Stimulated activated CD4-positive, alpha-beta T cell treated with anti-CD3 and anti-CD28 coated beads, Interleukin-12 subunit alpha, Interleukin-12 subunit beta, amount 100 ng/mL, for 24 hours (primary cell): Measurements from ENCODE around the gene DIAPH2.

Experiments used
- DNase-seq, 2 experiments: peaks; one replicate each; pipeline ENCODE4 v3.0.0-alpha.2; 2020; ENCODE audit warnings: low read depth in 2 of 2

Gene DIAPH2

DNA sequence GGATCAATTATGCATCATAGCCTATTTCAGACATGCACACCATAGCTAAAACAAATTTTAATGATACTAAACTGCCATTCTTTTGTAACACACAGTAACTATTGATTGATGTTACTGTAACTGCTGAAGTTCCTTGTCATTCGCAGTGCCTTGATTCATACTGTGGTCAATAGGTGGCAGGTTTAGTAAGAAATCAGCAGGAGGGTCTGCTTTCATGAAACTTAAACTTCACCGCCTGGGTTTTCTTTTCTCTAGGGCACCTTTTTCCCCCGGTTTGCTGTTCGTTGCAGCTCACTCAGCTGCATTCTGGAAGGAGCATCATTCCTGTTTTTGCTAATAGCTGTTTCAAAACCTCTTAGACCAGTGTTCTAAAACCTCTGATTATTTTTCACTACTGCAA is 287.2 kb downstream of the DIAPH2 start:
- DNase-seq: no peak

DNA sequence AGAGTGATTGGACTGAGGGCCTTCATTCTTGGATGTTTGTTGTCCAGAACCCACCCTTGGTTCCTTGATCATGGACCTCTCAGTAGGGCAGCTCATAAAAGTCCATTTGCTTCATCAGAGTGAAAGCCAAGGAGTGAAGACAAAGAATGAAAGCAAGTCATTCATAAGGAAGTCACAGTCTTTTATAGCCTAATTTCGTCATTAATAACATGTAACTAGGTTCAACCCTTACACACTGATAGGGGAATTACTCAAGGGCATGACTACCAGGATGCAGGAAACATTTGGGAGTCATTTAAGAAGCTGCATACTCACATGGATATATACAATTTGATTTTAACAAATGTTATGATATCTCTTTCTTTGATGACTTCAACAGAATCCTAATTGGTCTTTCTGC is 294.3 kb downstream of the DIAPH2 start:
- DNase-seq: no peak

DNA sequence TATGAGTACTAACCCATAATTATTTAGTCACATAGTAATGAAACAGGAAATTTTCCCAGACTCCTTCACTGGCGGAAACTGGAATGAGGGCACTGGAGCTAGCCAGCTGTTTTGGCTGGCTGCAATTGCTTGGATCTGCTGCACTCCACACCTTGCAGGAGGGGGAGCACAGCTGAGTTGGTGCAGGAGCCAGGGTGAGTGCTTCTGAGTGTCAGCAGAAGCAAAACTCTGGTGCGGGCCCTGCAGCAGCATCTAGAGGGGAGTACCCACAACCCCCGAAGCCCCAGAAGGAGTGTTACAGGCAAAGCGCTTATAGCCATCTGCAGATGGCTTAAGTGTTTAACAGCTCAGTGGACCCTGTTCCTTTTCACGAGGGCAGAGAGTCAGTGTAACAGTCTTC is 295.1 kb downstream of the DIAPH2 start:
- no peak for DNase-seq

DNA sequence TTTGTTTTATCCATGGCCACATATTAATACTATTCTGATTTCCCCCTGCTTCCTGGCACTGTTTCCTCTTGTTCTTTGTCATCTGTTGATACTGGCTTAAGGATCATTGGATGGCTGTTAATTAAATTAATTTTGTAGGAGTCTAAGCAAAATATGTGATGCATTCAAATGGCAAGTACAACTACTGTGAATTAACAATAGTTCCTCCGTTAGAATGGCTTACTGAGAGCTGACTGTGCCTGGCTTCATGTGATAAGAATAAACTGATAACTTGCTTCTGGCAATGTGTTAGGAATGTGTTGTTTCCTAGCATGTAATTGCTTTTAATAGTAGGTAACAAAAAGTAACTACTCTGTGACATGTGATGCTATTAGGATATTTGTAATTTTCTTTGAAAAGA is 297.5 kb downstream of the DIAPH2 start:
- no peak for DNase-seq

DNA sequence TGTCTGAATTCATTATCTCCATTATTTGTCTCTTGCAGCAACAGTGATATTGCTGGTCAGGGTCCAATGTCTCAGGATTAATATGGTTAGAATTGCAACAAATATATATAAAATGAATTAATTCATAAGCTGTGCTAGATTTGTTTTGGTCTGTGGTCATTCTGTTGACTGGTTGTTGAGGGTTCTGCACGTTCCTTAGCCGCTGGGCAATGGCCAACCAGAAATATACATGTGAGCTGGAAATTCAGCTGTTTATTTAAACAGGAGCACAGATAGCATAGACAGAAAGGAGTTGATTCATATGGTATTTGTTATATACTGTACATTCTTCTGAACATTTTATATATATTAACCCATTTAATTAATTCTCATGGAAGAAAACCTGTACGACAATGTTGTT is 299.9 kb downstream of the DIAPH2 start:
- no peak for DNase-seq

- no peak for DNase-seq
Measured at GRCh38 chrX:96985046-96985445, 300.4 kb downstream of the DIAPH2 start.

GRCh38 chrX:96987228-96987627 is 302.6 kb downstream of the DIAPH2 start:
- DNase-seq: no peak

- no peak for DNase-seq
Measured at GRCh38 chrX:96989830-96990571, 305.4 kb downstream of the DIAPH2 start.

DNA sequence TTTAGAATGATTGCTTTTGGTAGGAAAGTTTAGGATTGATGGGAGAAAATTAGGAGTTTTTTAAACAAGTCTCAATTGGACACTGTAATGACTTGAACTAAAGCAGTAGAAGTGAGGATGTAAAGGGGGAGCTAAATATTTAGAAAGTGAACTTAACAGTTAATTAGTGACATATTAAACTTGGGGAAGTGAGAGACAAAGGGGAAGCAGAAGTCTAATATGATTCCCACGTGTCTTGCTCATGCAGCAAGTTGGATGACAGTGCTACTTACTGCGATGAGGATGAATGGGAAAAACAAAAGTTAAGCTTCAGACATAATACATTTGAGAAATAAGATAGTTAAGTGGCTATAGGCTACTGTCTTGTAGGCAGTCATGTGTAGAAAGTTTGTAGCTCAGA is 309.5 kb downstream of the DIAPH2 start:
- no peak for DNase-seq

DNA sequence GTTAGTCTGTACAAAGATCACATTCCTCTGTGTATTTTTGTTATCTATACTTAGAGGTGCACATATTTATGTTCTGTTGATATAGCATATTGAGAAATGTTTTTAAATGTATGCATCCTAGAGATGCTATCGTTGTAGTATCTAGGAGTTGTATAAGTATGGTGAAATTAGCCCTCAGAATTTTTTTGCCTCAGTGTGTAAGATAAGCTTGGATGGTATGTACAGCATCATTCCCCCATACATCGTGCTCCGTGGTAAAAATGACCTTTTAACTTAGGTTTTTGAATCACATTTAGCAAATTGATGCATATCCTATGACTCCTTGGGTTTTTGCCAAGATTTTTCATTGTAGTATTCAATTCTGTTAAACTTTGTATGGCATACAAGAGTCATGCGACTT is 312.6 kb downstream of the DIAPH2 start:
- DNase-seq: no peak

DNA sequence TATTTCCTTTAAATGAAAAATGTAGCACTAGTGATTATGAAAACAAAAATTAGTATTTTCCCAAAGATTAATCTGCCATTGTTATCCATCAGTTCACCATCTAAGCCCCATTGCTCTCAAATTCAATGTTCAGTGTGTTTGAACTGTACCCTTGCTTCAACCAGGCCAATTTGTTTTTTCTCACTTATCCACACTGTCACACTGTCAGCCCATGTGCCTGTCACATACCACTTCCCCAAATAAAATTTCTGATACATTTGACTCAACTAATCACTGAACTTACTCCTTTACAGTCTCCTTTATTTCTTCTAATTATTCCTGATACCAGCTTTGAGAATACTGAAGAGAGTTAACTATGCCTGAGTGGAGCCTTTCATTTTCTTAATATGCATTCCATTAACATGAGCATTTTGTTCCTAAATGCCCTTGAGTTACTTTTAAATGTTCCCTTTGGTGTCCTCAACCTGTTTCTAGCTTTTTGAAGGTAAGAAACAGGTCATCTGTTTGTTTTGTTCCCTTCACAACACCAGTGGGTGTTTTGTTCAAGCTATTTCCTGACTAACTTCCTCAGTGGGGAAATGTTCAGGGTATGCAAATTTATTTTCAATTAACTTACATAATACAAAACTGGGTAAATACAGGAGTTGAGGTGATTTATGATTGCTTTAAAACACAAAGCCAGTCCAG is 316.2 kb downstream of the DIAPH2 start:
- no peak for DNase-seq

- no peak for DNase-seq
Measured at GRCh38 chrX:97006167-97006566, 321.5 kb downstream of the DIAPH2 start.

GRCh38 chrX:97009391-97009790 is 324.7 kb downstream of the DIAPH2 start:
- no peak for DNase-seq

GRCh38 chrX:97011540-97011939 is 326.9 kb downstream of the DIAPH2 start:
- DNase-seq: no peak

DNA sequence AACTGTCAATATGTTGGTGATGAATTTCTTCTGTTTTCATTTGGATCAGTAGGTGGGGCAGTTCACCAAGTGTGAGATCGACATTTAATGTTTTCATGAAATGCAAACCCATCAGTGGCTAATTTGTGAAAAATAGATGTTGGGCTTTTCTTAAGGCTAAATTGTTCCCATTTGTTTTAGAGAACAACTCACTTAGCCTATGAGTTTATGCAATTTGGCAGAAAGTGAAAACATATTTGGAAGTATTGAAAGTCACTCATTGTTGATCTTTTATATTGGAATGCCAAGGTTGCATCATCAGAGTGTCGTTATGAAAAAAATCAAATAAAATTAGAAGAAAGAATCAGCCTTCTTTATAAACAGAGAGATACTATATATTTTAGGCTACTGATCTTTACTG is 331.5 kb downstream of the DIAPH2 start:
- DNase-seq: no peak

- DNase-seq: no peak
Measured at GRCh38 chrX:97021680-97022079, 337.0 kb downstream of the DIAPH2 start.

- no peak for DNase-seq
Measured at GRCh38 chrX:97026406-97026805, 341.8 kb downstream of the DIAPH2 start.

- DNase-seq: no peak
Measured at GRCh38 chrX:97027384-97027922, 342.8 kb downstream of the DIAPH2 start.

DNA sequence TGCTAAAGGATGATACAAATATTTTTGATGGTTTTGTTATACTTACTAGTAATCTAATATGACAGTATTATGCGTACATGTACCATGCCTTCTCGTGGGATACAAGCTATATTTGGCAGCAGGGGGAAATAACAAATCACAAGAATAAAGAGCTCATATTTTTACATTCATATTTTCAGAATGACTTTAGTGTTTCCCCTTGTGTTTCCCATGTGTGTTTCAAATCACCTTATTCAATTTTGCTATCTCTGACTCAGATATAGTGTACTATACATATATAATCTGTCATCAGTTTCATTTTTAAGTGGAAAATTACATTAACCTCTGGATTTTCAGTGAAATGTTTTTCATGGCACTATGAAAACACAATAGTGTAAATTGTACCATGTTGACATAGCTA is 345.8 kb downstream of the DIAPH2 start:
- DNase-seq: no peak

DNA sequence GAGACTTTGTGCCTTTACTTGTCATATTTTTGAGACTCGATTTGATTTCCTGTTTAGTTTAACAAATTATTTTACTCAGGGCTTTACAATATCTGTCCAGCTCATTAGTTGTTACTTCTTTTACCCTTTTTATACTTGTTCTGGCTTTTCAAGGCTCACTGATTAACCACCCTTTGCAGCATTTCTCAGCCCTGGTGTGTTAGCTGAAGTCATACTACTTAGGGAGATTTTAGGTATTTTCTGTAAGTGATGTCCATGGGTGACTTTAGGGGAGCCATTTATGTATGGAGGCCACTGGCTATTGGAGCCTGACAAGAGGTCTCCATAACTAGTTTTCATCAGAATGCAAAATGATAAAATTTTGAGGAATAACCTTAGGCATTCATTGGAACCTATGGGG is 346.3 kb downstream of the DIAPH2 start:
- no peak for DNase-seq

GRCh38 chrX:97039363-97040029 is 354.9 kb downstream of the DIAPH2 start:
- DNase-seq: no peak

DNA sequence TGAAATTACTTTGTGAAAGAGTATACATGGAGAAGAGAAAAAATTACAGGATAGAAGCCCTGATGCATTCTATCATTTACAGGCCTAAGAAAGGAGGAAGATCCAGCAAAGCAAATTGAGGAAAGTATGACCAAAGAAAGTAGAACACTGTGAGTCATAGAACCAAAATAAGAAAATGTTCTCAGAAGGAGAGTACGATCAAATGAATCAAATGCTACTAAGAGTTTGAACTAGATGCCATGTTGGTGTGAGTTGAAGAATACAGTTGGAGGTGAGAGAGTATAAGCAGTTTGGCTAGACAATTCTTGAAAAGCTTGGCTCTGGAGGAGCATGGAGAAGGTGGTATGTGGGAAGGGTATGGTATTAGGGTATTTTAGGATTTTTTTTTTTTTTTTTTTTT is 360.8 kb downstream of the DIAPH2 start:
- DNase-seq: no peak

GRCh38 chrX:97046867-97047266 is 362.2 kb downstream of the DIAPH2 start:
- DNase-seq: no peak
